HL-60 (cell line): Measurements from ENCODE around the gene GRM2.

Experiments used
- POLR2AphosphoS5 ChIP-seq: IDR thresholded peaks from 2 replicates; pipeline ENCODE4 v1.6.1; 2012; ENCODE audit warnings: low read depth
- TF ChIP-seq, protein P1 (sequence below): IDR thresholded peaks from one replicate; pipeline ENCODE4 v1.5.1; 2011; ENCODE audit warnings: low read length, control low read depth, inconsistent platforms; ENCODE audit not compliant: insufficient read depth

DNA sequence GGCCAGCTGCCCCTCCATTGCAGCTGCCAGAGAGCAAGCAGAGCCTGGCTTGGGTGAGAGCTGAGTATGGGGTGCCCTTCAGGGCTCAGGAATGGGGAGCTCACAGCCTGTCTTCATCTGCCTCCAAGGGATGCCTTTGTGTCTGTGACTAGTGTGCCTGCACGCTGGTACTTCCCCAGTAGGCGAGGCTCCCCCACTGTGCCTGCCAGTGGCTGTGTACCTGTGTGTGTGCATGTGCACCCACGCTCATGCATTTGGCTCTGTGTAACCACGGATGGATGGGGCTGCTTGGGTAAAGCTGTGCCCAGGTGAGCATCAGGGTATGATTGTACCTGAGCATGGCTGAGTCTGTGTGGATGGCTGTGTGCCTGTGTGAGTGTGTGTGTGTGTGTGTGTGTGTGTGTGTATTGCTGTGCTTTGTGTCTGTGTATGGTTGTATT, 2.3 kb upstream of the GRM2 start:
- TF ChIP-seq, protein P1, sequence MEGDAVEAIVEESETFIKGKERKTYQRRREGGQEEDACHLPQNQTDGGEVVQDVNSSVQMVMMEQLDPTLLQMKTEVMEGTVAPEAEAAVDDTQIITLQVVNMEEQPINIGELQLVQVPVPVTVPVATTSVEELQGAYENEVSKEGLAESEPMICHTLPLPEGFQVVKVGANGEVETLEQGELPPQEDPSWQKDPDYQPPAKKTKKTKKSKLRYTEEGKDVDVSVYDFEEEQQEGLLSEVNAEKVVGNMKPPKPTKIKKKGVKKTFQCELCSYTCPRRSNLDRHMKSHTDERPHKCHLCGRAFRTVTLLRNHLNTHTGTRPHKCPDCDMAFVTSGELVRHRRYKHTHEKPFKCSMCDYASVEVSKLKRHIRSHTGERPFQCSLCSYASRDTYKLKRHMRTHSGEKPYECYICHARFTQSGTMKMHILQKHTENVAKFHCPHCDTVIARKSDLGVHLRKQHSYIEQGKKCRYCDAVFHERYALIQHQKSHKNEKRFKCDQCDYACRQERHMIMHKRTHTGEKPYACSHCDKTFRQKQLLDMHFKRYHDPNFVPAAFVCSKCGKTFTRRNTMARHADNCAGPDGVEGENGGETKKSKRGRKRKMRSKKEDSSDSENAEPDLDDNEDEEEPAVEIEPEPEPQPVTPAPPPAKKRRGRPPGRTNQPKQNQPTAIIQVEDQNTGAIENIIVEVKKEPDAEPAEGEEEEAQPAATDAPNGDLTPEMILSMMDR, result no peak
- TF ChIP-seq POLR2AphosphoS5, result no peak
